ENCODE data around the gene BCL2. TPM values are rescaled to one million over a fixed set of nuclear protein-coding genes. Genes with fewer than 3 reads are reported as not detected.

Gene BCL2
- 1.0 and 2.2 TPM in 2 replicates for total RNA-seq

DNA sequence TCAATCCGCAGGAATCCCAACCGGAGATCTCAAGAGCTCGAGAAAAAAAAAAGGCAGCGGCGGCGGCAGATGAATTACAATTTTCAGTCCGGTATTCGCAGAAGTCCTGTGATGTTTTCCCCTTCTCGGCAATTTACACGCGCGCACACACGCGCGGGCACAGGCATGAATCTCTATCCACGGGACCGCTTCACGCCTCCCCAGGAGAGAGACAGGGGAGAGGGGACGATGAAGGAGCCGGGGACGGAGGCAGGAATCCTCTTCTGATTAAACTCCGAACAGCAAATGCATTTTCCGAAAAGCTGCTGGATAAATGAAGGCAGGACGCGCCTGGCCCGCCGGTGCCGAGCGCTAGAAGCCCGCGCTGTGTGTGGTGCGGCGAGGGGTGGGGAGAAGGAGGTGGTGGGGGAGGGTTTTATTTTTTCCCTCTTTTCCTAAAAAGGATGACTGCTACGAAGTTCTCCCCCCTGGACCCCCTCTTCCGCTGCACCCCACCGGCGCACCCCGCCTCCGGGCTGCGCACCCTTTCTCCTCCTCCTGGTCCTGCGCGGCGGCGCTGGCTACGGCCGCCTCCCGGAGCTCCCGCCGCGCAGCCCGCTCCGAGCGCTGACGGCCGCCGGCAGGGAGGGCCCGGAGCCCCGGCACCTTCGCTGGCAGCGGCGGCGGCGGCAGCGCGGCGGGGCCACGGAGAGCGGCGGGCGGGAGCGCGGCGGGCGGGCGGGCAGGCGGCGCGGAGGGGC is at the start of gene BCL2:
TSS of gene BCL2 (minus strand) at position 387 of the 740 bp plus-strand sequence.

DNA sequence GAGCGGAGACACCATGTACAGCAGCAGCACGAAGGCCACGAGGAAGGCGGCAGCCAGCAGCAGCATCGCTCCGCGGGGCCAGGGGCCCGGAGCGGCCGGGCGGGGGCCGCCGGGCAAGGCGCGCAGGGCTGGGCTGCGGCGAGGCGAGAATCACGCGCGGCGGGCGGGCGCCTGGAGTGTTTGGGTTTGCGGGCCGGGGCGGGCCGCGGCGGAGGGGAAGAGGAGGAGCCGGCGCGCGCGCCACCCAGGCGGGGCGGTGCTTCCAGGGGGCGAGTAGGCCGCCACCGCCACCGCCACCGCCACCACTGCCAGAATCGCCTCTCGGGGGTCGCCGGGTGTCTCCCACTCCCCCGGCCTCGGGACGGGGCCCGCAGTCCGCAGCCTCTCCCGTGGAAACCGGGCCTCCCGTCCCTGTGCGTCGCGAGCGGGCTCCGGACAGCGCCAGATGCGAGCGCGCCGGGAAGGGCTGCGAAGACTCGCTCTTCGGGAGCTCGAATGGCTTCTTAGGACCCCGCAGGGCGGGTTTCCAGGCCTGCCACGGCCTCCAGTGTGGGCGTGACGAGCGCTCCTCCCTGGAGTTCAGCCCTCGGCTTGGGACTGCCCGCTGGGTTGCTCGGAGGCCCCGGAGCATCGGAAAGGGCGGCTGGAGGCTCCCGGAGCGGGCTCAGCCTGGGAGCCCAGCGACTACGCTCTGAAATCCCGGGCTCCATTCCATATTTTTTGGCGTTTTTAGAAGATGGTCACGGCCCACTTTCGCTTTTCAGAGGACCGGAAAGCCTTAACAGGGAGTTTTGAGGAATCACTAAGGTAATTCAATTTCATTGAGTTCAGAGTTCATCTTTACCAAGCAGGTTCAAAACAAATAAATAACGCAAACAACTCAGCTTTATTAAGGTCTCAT is 47.7 kb upstream of the BCL2 start, which contains the start of gene KDSR:
TSS of gene KDSR (minus strand) at position 154 of the 901 bp plus-strand sequence. CDS start at position 66, 88 bp downstream.

Other genes starting within 250 kb of the BCL2 start
- gene KDSR, start 47.4 kb upstream of the BCL2 start, total RNA-seq = 9.3 and 17.7 TPM in 2 replicates
- gene VPS4B, start 102.7 kb upstream of the BCL2 start, total RNA-seq = 45.0 and 50.4 TPM in 2 replicates
- gene SERPINB5, start 157.2 kb upstream of the BCL2 start, total RNA-seq = not detected in 2 replicates
- not detected in 2 replicates for gene SERPINB12, start 222.6 kb upstream of the BCL2 start, total RNA-seq

Measured in endothelial cell of coronary artery (primary cell).